HG02885 (cell line): ENCODE results near the gene OSBPL10.

ENCODE experiments used
- ATAC-seq: cut with Tn5 transposase; IDR thresholded peaks from one replicate; pipeline ENCODE4 v1.9.1; 2021; ENCODE audit warnings: mild to moderate bottlenecking; ENCODE audit not compliant: unreplicated experiment, poor library complexity

The OSBPL10 gene

GRCh38 chr3:31613177-31613576 lies 367.9 kb downstream of the OSBPL10 start:
- no peak for ATAC-seq
